Fibroblast of pulmonary artery (primary cell): ENCODE data around the gene PELI2.

ENCODE experiments used
- DNase-seq: peaks from one replicate; pipeline ENCODE4 v3.0.0-alpha.2; 2010; ENCODE audit warnings: low read depth
- H3K4me3 ChIP-seq: replicated peaks from 2 replicates; pipeline ENCODE4 v1.5.1; 2011; ENCODE audit warnings: low read depth, mild to moderate bottlenecking, control low read depth, low read length, moderate library complexity
- TF ChIP-seq, protein P1 (sequence below): IDR thresholded peaks from 2 replicates; pipeline ENCODE4 v1.5.1; 2011; ENCODE audit warnings: mild to moderate bottlenecking, control low read depth, low read length, inconsistent platforms; ENCODE audit errors: missing control alignments

The PELI2 gene

DNA sequence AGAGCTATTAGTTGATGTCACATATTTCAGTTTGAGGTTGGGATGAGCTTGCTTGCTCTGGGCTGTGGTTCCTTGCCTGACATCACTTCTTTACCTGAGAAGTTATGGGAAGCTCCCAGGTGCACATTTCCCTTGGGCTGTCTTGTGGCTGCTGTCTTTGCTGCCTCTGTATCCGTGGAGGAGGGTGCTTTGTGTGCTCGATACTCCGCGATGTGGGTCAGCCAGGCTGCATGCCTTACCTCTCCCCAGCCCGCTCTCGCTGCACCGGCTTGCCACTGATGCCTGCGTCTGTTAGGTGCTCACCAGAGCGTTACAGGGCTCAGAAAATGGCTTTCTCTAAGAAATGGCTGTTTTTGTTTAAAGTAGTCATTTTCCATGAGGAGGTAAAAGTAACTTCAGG, 19.6 kb downstream of the PELI2 start:
- no peak for DNase-seq
- TF ChIP-seq, protein P1, sequence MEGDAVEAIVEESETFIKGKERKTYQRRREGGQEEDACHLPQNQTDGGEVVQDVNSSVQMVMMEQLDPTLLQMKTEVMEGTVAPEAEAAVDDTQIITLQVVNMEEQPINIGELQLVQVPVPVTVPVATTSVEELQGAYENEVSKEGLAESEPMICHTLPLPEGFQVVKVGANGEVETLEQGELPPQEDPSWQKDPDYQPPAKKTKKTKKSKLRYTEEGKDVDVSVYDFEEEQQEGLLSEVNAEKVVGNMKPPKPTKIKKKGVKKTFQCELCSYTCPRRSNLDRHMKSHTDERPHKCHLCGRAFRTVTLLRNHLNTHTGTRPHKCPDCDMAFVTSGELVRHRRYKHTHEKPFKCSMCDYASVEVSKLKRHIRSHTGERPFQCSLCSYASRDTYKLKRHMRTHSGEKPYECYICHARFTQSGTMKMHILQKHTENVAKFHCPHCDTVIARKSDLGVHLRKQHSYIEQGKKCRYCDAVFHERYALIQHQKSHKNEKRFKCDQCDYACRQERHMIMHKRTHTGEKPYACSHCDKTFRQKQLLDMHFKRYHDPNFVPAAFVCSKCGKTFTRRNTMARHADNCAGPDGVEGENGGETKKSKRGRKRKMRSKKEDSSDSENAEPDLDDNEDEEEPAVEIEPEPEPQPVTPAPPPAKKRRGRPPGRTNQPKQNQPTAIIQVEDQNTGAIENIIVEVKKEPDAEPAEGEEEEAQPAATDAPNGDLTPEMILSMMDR: no peak
- no peak overlapping the region for H3K4me3 ChIP-seq

- no peak for DNase-seq
- H3K4me3 ChIP-seq: no peak overlapping the region
- TF ChIP-seq, protein P1: no peak
Measured at GRCh38 chr14:56138928-56139327, 20.7 kb downstream of the PELI2 start.

DNA sequence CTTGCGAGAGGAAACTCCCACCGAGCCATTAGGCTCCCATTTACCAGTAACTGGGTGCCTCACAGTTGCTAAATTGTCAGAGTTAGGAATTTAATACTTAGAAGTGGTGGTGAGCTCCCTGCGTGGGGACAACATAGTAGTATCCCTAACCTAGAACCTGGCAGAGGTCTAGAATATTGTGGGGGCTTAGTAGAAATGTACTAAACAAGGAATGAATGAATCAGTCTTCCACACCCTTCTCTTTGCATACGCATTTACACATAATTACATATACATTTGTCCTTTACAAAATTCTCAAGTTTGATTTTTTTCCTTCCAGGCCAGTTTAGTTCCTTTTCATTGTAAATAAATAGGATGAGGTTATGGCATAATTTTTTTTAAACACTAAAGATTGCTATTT, 24.1 kb downstream of the PELI2 start:
- H3K4me3 ChIP-seq: no peak overlapping the region
- TF ChIP-seq, protein P1: no peak
- DNase-seq: no peak

DNA sequence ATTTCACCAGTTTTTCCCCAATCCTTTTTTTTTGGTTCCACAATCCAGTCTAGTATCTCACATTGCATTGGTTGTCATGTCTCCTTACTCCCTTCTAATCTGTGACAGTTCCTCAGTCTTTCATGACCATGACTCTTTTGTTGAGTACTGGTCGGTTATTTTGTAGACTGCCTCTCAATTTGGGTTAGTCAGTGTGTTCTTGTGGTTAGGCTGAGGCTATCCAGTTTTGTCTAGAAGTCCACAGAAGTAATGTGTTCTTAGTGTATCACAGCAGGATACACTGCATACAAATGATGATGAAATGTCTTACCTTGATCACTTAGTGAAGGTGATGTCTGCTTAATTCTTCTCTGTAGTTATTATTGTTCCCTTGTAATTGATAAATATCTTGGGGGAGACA, 24.8 kb downstream of the PELI2 start:
- DNase-seq: no peak
- H3K4me3 ChIP-seq: no peak overlapping the region
- TF ChIP-seq, protein P1: no peak

- DNase-seq: no peak
- no peak overlapping the region for H3K4me3 ChIP-seq
- TF ChIP-seq, protein P1: no peak
Measured at GRCh38 chr14:56144176-56144575, 26.0 kb downstream of the PELI2 start.

- H3K4me3 ChIP-seq: no peak overlapping the region
- peak; percentile 54 for DNase-seq
- TF ChIP-seq, protein P1: no peak
Measured at GRCh38 chr14:56145181-56145769, 27.1 kb downstream of the PELI2 start.

- DNase-seq: peak; percentile 79
- TF ChIP-seq, protein P1: no peak
- H3K4me3 ChIP-seq: no peak overlapping the region
Measured at GRCh38 chr14:56145965-56146364, 27.8 kb downstream of the PELI2 start.
